Dermis blood vessel endothelial cell (primary cell): ENCODE measurements around the gene NIN. TPM values are rescaled to one million over a fixed set of nuclear protein-coding genes. Genes with fewer than 3 reads are reported as not detected.
"Not testable (repeated sequence)": the region's sequence is repeated elsewhere in the genome, so short reads cannot be mapped to it uniquely, and the experiment has no call there.

ENCODE experiments used
- DNase-seq: peaks from one replicate; pipeline ENCODE4 v3.0.0; 2010
- total RNA-seq: library from RNA; depleted of rRNA; stranded (reverse); fragments of >200 nt; gene quantifications from 2 replicates; pipeline ENCODE4 v1.2.3, GENCODE V29; 2014

The NIN gene
- total RNA-seq, 1 donor from 2014 or later = 45.6 TPM

DNA sequence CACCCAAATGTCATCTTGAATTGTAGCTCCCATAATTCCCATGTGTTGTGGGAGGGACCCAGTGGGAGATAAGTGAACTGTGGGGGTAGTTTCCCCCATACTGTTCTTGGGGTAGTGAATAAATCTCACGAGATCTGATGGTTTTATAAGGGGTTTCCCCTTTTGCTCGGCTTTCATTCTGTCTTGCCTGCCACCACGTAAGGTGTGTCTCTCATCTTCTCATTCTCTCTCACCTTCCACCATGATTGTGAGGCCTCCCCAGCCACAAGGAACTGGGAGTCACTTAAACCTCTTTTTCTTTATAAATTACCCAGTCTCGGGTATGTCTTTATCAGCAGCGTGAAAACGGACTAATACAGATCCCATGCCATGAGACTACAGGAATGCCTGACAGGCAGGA, 11.7 kb downstream of the NIN start:
- DNase-seq = not testable (repeated sequence)

DNA sequence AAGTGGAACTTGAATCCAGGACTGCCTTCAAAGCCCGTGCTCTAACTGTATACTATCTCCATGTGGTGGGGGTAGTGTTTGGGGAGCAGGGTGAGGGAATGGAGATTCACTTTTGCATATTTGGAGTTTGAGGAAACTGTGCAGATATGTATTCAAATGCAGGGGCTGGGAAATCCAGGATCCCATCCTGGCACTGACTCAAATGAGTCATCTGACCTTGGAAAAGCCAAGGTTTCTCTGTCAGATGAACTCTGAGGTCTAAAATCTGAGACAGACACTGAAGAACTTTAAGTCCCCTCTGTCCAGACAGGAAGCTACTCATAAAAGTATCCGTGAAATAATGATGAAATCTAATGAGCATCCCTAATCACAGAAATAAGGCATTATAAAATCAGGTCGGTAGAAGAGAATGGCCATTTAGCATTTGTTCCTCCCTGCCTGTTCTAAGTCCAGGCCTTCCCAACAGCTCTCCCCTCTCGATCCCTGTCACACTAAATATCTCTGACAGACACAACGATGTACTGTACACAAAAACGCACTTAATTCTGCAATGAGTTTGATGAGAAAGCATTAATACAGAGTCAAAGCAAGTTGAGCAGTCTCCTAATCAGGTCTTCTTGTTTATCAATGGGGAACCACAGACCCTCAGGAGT, 14.4 kb downstream of the NIN start:
- DNase-seq = peak; percentile 64

DNA sequence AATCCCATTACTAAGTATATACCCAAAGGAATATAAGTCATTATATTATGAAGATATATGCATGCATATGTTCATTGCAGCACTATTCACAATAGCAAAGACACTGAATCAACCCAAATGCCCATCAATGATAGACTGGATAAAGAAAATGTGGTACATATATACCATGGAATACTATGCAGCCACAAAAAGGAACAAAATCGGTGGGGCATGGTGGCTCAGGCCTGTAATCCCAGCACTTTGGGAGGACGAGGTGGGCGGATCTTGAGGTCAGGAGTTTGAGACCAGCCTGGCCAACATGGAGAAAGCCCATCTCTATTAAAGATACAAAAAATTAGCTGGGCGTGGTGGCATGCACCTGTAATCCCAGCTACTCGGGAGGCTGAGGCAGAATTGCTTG, 15.4 kb downstream of the NIN start:
- DNase-seq = not testable (repeated sequence)

DNA sequence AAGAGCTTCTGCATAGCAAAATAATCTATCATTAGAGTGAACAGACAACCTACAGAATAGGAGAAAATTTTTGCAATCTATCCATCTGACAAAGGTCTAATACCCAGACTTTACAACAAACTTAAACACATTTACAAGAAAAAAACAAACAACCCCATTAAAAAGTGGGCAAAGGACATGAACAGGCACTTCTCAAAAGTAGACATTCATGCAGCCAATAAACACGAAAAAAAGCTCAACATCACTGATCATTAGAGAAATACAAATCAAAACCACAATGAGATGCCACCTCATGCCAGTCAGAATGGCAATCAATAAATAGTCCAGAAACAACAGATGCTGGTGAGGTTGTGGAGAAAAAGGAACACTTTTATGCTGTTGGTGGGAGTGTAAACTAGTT, 15.9 kb downstream of the NIN start:
- DNase-seq = not testable (repeated sequence)

DNA sequence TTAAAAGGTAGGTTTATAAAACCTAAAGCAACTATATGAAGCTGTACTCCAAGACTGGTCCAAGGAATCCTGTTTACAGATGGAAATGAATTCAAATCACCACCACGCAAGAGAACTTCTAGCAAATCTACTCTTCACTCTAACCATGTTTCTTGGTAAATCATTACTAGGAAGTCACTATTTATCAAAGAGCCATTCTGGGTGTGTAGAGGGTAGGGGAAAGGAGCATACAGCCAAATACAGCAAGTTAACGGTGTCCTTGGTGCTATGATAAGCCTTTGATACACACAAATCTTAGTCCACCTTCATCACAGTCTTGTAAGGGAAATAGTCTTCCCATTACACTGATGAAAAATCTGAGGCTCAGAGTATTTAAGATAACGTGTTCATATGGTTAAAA, 16.8 kb downstream of the NIN start:
- no peak for DNase-seq

DNA sequence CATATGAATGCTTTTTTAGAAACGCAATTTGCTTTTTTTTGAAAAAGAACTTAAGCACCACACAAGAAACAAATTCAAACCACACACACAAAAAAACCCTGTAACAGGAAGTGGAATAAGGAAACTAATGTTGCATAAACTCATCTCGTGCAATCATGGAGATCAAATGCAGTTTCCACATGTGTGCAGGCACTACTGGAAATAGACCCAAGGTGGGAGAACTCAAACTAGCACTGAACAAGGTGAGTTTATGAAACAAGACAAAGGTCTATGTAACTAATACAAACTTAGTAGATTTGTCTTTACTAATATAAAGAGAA, 17.5 kb downstream of the NIN start:
- no peak for DNase-seq

DNA sequence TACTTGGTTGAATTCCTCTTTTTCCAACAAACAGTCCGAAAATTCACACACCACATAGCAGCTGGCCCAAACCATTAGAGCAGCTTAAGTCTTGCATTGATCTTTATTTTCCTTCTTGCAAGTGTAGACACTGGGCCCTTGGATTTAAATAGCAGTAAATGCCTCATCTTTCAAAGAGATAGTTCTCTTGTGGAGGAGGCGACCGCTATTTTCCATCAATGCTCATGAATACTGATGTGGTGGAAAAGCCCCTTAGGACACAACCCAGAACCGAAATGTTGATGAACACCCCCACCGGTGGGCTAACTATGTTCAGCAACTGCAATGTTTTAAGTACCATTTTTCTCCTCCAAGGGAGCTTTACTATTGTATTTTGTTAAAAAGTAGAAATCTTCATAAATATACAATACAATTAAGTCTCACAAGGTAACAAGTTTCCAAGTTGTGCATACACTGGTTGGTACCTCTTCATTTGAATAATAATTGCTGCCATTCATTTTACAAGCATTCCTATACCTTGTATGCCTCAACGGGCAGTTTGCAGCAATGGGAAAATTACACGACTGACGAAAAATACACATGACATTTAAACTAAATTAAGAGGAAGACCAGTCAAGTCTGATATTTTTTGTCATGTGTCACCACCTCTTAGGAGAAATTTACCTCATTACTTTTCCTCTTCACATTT, 18.0 kb downstream of the NIN start:
- DNase-seq = no peak

DNA sequence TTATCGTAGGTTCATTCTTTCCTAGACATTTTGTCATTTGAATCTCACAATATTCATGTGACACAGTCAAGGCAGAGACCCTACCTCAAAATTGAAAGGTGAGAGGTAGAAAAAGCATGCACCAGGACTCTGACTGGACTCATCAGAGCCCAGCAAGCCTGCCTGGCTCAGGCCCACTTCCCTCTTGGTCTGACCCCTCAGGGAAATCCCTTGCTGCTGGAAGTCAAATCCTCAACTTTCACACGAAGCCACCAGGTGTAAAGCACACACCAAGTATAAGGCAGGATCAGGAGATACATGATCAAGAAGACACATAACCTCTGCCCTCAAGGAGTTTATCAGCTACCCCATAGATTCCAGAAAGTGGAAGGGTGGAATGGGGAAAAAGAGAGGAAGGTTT, 18.8 kb downstream of the NIN start:
- DNase-seq = no peak

DNA sequence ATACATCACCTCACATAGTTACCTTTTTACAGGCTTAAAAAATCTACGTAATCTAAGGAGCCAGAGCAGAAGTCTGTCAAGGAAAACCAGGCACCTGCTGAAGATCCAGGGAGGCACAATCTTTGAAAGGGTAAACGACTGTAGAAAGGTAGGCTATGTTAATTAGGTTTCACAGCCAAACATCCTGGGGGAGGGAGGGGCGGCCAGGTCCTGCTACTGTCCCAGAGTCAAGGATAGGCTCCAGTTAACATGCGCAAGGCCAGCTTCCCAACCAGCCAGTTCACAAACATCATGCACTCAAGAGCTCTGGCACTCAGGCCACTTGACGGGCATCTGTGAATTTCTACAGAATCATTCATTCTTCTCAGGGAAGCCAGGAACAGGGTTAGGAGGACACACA, 22.9 kb downstream of the NIN start:
- DNase-seq = no peak

DNA sequence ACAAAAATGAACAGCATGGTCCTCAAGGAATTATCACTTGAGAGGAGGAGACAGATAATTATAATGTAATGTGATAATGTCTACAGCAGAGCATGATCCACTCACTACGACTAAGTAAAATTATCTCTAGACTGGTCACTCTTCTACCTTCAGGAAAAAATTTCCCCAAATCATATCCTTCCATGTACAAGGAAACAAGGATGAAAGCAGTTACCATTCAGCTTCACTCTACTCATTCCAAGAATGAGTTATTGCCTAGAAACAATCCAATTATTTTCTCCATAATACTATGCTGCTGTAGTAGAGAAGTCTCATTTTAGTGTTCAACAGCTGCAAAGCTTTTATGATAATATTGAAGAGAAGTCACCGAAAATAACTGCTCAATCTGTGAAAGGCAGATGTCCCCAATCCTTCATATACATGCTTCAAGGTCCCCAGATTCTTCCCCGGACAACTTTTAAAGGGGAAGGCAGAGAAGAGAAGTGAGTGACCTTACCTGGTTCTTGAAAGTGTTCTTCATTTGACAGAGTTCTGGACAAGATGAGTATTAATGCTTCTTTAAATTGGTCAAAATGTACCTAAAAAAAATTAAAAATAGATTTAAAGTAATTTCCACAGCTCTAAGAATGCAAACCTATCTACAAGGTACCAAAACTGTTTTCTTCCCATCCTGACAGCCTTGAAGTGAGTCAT, 24.6 kb downstream of the NIN start:
- no peak for DNase-seq

DNA sequence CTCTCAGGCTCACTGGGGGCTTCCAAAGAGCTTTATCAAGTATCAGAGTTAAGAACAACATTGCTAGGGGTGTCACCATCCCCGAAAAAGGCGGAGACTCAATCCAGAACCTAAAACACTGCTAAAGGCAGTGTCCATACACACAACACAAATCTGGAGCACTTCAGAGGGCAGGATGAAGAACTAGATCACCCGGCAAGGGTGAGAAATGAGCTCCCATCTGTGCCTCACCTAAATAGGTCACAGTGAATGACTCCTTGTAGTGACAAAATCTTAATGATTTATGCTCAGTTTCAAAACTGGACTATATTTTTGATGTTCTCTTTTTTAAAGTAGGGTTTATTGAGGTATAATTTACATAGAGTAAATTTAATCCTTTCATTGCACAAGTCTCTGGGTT, 25.6 kb downstream of the NIN start:
- DNase-seq = no peak

DNA sequence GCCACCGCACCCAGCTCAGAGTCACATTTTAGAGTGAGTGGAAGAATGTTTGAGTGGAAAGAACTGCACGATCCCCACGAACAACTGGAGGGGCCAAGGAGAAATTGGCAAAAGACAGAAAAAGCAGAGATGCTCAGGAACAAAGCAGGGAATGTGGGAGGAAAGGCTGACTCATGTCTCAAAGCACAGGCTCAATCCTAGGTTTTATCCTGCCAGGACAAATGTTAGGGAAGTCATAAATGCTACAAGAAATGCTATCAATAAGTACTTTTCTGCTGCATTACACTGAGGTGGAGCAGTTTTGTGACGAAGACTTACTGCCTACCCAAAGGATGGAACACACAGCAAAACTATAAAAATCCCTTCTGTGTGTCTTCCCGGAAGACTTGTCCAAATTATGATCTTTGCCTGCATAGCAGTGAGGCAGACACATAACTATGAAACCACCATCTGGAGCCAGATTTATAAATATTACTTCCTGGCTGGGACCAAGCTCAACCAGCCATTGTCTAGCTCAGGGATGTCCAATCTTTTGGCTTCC, 26.7 kb downstream of the NIN start:
- DNase-seq = peak; percentile 66

DNA sequence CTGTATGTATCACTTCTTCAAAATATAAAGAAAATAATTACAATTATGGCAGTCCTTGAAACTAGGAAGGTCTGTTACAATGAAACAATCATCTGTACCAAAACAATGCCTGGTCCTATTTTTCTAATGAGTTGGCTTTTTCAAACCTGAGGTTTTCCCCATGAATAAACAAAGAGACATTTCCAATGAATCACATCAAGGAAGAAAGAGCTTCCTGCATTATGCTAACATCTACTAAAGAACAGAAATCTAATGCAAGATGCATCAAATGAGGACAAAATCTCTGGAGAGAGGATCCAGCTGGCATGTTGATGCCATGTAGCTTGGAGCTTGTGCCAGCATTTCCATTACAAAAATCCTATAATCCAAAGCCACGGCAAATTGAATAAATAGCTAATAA, 29.3 kb downstream of the NIN start:
- DNase-seq = peak; percentile 75

DNA sequence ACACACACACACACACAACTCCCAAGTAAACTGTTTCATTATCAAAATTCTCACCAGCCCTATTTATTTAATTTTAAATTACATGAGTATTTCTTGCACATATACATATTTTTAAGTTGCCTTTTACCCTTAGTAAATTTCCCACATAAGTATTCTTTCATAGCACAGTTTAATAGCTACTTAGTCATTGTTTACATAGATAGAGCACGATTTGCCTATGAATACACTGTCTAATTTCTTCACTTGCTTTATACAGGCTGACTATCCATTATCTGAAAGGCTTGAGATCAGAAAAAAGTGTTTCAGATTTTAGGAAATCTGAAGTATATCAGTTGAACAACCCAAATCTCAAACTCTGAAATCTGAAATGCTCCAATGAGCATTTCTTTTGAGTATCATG, 30.9 kb downstream of the NIN start:
- no peak for DNase-seq

DNA sequence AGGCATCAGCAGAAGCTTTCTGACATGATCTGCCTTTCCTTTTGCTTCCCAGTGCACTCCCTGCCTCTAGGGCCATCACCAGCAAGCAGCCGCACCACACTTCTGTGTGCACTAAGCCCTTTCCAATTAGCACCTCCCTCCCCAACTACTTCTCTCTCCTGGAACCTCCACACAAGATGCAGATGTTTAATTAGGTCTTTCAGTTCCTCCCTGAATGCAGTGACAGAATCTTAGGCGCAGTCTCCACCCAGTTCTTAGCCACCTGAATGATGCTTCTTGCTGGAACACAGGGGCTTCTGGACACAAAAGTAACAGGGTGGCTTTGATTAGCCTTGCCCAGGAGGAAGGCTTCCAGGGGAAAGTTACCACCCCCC, 32.9 kb downstream of the NIN start:
- no peak for DNase-seq

DNA sequence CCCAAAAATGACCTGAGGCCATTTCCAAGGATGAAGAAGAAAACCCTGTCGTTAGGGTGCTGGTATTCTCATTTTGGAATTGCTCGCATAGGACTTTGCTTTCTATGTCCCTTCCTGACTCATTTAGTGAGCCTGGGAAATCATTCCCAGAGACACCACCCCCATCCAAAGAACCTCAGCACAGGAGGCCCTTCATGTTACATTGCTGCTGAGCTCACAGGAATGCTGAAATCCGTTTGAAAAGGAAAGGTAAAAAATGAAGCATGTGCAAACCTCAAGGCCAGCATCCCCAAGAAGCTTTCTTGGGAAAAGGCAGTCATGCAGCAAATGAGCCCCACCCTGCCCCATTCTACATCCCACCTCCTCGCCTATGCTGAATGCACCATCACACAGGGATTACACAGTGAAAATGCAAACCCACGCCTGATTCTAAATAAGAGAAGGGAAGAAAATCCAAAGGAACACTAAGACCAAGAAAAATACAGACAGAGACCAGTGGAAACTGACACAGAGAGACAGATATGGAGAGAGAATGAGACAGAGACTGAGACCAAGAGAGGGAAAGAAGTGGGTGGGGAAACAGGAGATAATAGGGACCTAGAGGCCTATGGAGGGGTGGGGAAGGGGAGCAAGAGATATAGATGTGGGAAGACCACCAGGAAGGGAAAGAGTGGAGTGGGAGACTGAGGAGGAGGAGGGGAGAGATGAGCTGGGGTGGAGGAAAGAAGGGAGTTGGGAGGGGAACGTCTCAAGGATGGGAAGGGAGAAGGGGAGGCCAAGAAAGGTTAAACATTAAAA, 33.5 kb downstream of the NIN start:
- no peak for DNase-seq

DNA sequence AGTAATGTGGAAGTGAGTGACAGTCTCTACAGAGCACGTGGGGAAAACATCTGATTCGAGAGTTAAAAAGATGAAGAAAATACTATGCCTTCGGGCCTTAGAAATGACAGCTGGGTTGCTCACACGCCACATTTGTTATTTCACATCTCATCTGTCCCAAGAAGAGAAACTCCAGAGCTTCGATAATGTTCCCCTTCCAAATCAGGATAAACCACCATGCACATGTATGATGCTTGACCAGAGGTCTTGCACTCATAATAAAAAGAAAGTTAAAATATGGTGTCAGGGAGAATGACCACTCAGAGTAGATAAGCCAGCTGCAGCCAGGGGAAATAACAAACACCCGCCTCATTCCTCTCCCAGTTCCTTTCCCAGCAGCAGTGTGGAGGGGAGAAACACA, 34.6 kb downstream of the NIN start:
- no peak for DNase-seq

DNA sequence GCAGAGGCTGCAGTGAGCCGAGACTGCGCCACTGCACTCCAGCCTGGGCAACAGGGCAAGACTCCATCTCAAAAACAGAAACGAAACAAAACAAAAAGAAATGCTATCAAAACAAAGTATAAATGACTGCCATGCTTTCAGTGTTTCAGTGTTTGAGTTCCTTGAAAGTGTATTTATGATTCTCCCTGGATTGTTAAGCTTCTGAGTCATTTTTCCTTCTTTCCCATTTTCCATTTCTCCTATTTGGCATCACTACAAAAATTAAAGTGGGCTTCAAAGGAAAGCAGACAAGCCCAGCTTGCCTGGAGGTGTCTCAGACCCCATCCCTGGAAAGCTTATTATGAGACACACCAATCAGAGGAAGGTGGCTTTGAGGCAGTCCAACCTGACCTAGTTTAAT, 35.1 kb downstream of the NIN start:
- DNase-seq = peak; percentile 17

DNA sequence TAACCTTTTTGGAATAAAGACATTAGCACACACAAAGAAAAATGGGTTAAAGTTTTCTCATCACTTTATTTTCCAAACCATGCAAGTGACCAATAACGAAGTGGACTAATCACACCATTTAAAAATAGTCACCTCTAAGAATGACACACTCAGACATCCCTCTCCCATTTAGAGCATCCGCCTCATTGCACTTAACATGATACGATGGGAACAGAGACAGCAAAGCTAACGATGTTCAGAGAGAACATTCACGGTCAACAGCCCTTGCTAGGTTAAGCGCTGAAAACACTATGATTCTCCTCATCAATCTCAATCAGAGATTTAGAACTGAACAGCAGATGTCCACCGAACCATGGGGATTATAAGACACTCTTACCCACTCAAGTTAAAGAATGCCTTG, 35.8 kb downstream of the NIN start:
- DNase-seq = no peak

DNA sequence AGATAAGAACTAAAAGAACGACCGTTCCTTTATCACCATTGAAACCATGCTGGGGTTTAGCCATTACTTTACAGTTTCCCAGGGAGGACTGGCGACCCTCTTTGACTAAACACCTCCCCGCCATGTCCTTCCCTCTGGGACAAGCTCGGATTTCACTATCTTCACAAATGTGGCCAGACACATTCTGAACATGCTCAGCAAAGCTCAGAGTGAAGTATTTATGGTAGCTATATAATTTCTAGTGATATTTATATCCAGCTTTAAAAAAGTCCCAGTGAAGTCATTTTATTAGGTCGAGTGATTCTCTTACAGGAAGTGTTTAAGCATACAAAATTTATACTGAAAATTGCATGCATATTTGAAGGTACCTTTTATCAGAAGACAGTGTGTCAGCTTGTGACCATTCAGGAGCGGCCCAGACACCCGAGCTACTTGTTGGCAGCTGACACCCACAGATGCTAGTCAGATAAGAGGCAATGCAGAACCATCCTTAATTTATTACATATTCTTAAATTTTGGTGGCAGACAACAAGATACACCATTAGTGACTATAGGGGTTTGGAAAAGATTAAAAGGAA, 36.8 kb downstream of the NIN start:
- no peak for DNase-seq

DNA sequence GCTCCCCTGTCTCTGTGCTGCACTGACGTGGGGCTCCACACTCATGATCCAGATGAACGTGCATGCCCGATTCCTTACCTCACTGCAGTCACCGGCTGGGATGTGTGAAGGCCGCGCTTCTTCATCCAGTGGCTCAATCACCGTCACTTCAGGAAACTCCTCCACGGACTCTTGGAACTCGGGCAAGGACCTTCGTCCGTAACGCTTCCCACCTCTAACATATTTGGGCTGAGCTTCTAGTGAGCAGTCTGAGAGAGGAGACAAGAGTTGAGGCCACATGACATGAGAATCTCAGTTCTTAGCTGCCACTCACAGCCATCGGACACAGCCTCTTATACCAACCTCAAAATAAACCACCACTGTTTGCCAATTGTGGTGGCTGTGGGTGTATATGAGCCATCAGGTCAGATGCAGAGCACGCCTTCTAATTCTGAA, 38.3 kb downstream of the NIN start:
- DNase-seq = no peak

DNA sequence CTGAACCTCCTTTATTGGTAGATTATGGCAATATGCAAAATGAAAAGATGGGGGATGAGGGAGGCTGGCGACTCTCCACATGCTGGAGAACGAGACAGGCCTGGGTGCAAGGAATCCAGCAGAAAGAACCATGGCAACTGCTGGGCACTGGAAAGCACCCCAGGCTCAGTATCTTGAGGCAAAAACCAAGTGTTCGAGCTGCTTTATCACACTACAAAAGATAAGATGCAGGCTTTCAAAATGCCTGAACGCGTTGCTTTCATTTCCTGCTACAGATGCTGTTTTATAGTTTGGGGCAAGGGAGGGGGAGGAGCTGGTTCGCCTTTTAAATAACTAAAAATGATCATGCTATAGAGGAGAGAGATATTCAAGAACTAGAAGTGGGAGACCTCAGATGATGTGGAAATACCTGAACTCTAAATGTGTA, 38.9 kb downstream of the NIN start:
- DNase-seq = no peak

DNA sequence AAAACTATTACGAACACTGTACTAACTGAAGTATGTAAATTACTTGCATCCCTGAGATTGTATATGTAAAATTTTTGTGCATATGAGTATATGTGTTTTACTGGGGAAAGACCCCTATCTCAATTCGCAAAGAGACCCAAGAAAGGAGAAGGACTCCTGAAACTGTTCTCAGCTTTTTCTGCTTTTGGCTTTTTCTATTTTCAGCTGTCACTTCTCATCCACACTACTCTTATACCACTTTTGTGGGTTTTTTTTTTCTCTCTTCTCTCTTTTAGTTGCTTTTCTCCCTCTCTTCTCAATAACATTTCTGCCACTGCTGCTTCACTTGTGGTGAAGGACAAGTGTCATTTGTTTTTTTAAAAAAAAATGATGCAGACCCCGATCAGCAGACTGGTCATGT, 39.8 kb downstream of the NIN start:
- no peak for DNase-seq
